SK-N-SH (cell line): ENCODE measurements around the gene AQP4. TPM values are rescaled to one million over a fixed set of nuclear protein-coding genes. Genes with fewer than 3 reads are reported as not detected.

Source experiments
- CTCF ChIA-PET: fragments of 300-600, 350-600 bp; formaldehyde crosslinking; extraction: SDS; loops from one replicate; lab custom pipeline; 2021; lab: Yijun Ruan, JAX
- POLR2A ChIA-PET: fragments of 350-600 bp; sonication (Branson Sonifier 250); formaldehyde crosslinking; extraction: SDS; loops from one replicate; lab custom pipeline; 2020; ENCODE audit warnings: antibody characterized with exemption, inconsistent platforms; lab: Yijun Ruan, JAX
- DNase-seq: peaks from one replicate; pipeline ENCODE4 v3.0.0; 2012
- H2AFZ ChIP-seq: fragments of 200-600 bp; sonication (generic); 2 replicates; pipeline ENCODE4 v1.8.1; 2016; ENCODE audit warnings: antibody characterized with exemption, mild to moderate bottlenecking, low read depth
- H3F3A ChIP-seq: fragments of 200-600 bp; sonication (generic); replicated peaks from 2 replicates; pipeline ENCODE3; 2016; ENCODE audit warnings: antibody characterized with exemption, mild to moderate bottlenecking; ENCODE audit not compliant: insufficient read depth
- H3K27ac ChIP-seq, 2 experiments: fragments of 200-500 bp in 1 of 2; fragments of 200-600 bp in 1 of 2; sonication (Bioruptor generic) in 1 of 2; sonication (generic), shearing (Covaris generic) in 1 of 2; 2 replicates each; pipeline versions ENCODE4 v1.5.1 to v1.6.1; 2014 to 2016; ENCODE audit warnings: low read depth in 2 of 2, inconsistent platforms in 1 of 2, low read length in 1 of 2, mild to moderate bottlenecking in 1 of 2, mixed read lengths in 1 of 2
- H3K27me3 ChIP-seq: fragments of 200-600 bp; sonication (generic), shearing (Covaris generic); 2 replicates; pipeline ENCODE4 v1.6.1; 2016; ENCODE audit warnings: mixed run types; ENCODE audit not compliant: insufficient read depth
- H3K36me3 ChIP-seq, 2 experiments: fragments of 200-500 bp in 1 of 2; fragments of 200-600 bp in 1 of 2; sonication (Bioruptor generic) in 1 of 2; sonication (generic) in 1 of 2; replicated peaks in 1 of 2; 2 replicates each; pipeline versions ENCODE3 to v1.5.1; 2014 to 2016; ENCODE audit warnings: low read length in 1 of 2, mild to moderate bottlenecking in 1 of 2; ENCODE audit not compliant: insufficient read depth in 2 of 2, control insufficient read depth in 1 of 2
- H3K4me1 ChIP-seq, 2 experiments: fragments of 200-500 bp in 1 of 2; fragments of 200-600 bp in 1 of 2; sonication (Bioruptor generic) in 1 of 2; sonication (generic), shearing (Covaris generic) in 1 of 2; 2 replicates each; pipeline versions ENCODE4 v1.5.1 to v1.6.1; 2014 to 2016; ENCODE audit warnings: low read depth in 1 of 2, low read length in 1 of 2, mixed run types in 1 of 2; ENCODE audit not compliant: insufficient read depth in 2 of 2, control insufficient read depth in 1 of 2
- H3K4me2 ChIP-seq: fragments of 200-600 bp; sonication (generic), shearing (Covaris generic); 2 replicates; pipeline ENCODE4 v1.6.1; 2017; ENCODE audit warnings: mixed run types
- H3K4me3 ChIP-seq, 2 experiments: fragments of 200-500 bp in 1 of 2; fragments of 200-600 bp in 1 of 2; sonication (Bioruptor generic) in 1 of 2; sonication (generic), shearing (Covaris generic) in 1 of 2; 2 replicates each; pipeline versions ENCODE4 v1.5.1 to v1.8.1; 2014 to 2016; ENCODE audit warnings: low read depth in 2 of 2, inconsistent platforms in 1 of 2, low read length in 1 of 2, mild to moderate bottlenecking in 1 of 2, mixed read lengths in 1 of 2, moderate library complexity in 1 of 2
- H3K79me2 ChIP-seq: fragments of 200-600 bp; sonication (generic); 2 replicates; pipeline ENCODE4 v1.8.1; 2017; ENCODE audit warnings: mild to moderate bottlenecking; ENCODE audit not compliant: insufficient read depth
- H3K9ac ChIP-seq: fragments of 200-600 bp; sonication (generic); 2 replicates; pipeline ENCODE4 v1.6.1; 2017; ENCODE audit warnings: mixed run types
- H3K9me2 ChIP-seq: fragments of 200-600 bp; sonication (generic); 2 replicates; pipeline ENCODE4 v1.6.1; 2017; ENCODE audit warnings: mixed run types
- H3K9me3 ChIP-seq: fragments of 200-600 bp; sonication (generic); 2 replicates; pipeline ENCODE4 v1.6.1; 2017; ENCODE audit warnings: mixed run types, mild to moderate bottlenecking, moderate library complexity
- H4K20me1 ChIP-seq: fragments of 200-600 bp; sonication (generic); 2 replicates; pipeline ENCODE4 v1.6.1; 2017; ENCODE audit warnings: mild to moderate bottlenecking, mixed run types; ENCODE audit not compliant: insufficient read depth
- FOXM1 ChIP-seq: IDR thresholded peaks from 2 replicates; pipeline ENCODE4 v1.4.0; 2012; ENCODE audit warnings: low read depth, mild to moderate bottlenecking
- IRF3 ChIP-seq: fragments of 150-350 bp; IDR thresholded peaks from 2 replicates; pipeline ENCODE4 v1.6.1; 2016; ENCODE audit warnings: mild to moderate bottlenecking, low read depth, low read length
- JUND ChIP-seq: IDR thresholded peaks from 2 replicates; pipeline ENCODE4 v1.4.0; 2012
- MEF2A ChIP-seq: IDR thresholded peaks from 2 replicates; pipeline ENCODE4 v1.4.0; 2012; ENCODE audit warnings: low read depth, borderline replicate concordance
- POLR2AphosphoS5 ChIP-seq: IDR thresholded peaks from 2 replicates; pipeline ENCODE4 v1.6.1; 2012; ENCODE audit warnings: low read depth, low read length
- RFX5 ChIP-seq: IDR thresholded peaks from 2 replicates; pipeline ENCODE4 v1.6.1; 2012; ENCODE audit warnings: mild to moderate bottlenecking, improper control_type of control experiment, low read length
- YY1 ChIP-seq: IDR thresholded peaks from 2 replicates; pipeline ENCODE4 v1.4.0; 2012; ENCODE audit warnings: low read depth, mild to moderate bottlenecking
- WGBS: methylation state at CpG from one replicate; pipeline ENCODE4 v1.1.6; 2017; ENCODE audit warnings: low lambda C conversion rate; 5-methylcytosine and 5-hydroxymethylcytosine counted together
- polyA plus RNA-seq, 3 experiments: library from polyadenylated mRNA; depleted of rRNA; stranded (reverse); fragments of >200 nt; gene quantifications; 2 replicates each; pipeline ENCODE4 v1.2.3, GENCODE V29; 2012
- TF ChIP-seq, protein P1 (sequence below): fragments of 150-350 bp; IDR thresholded peaks from 2 replicates; pipeline ENCODE4 v1.6.1; 2017; ENCODE audit warnings: antibody characterized with exemption, low read length, low read depth, borderline replicate concordance
- TF ChIP-seq, protein P2 (sequence below): IDR thresholded peaks from 2 replicates; pipeline ENCODE4 v1.6.1; 2012; ENCODE audit warnings: mild to moderate bottlenecking, low read depth, low read length, moderate library complexity
- TF ChIP-seq, protein P3 (sequence below): IDR thresholded peaks from 2 replicates; pipeline ENCODE4 v1.4.0; 2012; ENCODE audit warnings: low read depth, borderline replicate concordance

The AQP4 gene
- polyA plus RNA-seq, 1 of the 3 experiments (the other 2 are of a cell fraction), result not detected

DNA sequence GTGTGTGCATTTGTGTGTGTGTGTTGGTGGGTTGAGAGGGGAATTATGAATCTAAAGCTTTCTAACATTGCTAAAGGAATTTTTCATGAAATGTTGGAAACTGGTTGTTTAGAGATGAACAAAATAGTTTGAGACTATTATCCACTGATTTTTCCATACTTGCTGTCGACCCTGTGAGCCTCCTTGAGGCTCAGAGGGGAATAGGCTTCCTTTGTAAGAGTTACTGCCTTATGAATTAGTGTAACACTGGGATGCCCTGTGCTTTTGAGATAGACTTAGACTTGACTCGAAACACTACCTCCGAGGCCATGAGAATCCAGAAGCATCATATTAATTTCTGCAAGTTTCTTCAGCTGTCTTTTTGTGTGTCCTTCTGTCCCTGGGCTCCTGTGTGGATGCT is 37.9 kb downstream of the AQP4 start:
- no peaks in the 10 kb centered on the region for H3K27me3 ChIP-seq
- CTCF ChIA-PET, result no interaction called here

More for the DNA sequence above, 37.9 kb downstream of the AQP4 start:
- no peaks in the 10 kb centered on the region for H3F3A ChIP-seq
- TF ChIP-seq, protein P1, sequence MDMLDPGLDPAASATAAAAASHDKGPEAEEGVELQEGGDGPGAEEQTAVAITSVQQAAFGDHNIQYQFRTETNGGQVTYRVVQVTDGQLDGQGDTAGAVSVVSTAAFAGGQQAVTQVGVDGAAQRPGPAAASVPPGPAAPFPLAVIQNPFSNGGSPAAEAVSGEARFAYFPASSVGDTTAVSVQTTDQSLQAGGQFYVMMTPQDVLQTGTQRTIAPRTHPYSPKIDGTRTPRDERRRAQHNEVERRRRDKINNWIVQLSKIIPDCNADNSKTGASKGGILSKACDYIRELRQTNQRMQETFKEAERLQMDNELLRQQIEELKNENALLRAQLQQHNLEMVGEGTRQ, result no peak
- TF ChIP-seq POLR2AphosphoS5 (no peak), FOXM1 (no peak), IRF3 (no peak), MEF2A (no peak), JUND (no peak), RFX5 (no peak), YY1 (no peak)
- TF ChIP-seq, protein P2, sequence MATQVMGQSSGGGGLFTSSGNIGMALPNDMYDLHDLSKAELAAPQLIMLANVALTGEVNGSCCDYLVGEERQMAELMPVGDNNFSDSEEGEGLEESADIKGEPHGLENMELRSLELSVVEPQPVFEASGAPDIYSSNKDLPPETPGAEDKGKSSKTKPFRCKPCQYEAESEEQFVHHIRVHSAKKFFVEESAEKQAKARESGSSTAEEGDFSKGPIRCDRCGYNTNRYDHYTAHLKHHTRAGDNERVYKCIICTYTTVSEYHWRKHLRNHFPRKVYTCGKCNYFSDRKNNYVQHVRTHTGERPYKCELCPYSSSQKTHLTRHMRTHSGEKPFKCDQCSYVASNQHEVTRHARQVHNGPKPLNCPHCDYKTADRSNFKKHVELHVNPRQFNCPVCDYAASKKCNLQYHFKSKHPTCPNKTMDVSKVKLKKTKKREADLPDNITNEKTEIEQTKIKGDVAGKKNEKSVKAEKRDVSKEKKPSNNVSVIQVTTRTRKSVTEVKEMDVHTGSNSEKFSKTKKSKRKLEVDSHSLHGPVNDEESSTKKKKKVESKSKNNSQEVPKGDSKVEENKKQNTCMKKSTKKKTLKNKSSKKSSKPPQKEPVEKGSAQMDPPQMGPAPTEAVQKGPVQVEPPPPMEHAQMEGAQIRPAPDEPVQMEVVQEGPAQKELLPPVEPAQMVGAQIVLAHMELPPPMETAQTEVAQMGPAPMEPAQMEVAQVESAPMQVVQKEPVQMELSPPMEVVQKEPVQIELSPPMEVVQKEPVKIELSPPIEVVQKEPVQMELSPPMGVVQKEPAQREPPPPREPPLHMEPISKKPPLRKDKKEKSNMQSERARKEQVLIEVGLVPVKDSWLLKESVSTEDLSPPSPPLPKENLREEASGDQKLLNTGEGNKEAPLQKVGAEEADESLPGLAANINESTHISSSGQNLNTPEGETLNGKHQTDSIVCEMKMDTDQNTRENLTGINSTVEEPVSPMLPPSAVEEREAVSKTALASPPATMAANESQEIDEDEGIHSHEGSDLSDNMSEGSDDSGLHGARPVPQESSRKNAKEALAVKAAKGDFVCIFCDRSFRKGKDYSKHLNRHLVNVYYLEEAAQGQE, result no peak
- TF ChIP-seq, protein P3, sequence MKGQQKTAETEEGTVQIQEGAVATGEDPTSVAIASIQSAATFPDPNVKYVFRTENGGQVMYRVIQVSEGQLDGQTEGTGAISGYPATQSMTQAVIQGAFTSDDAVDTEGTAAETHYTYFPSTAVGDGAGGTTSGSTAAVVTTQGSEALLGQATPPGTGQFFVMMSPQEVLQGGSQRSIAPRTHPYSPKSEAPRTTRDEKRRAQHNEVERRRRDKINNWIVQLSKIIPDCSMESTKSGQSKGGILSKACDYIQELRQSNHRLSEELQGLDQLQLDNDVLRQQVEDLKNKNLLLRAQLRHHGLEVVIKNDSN, result no peak
- H3K4me1 ChIP-seq, result no peaks in the 10 kb centered on the region
- no peaks in the 10 kb centered on the region for H3K79me2 ChIP-seq
- no peaks in the 10 kb centered on the region for H3K9me3 ChIP-seq
- 10% methylated on average over 3 of the region's 3 CpGs for WGBS
- no peaks in the 10 kb centered on the region for H4K20me1 ChIP-seq
- H3K27ac ChIP-seq, result no peak overlapping the region
- no peaks in the 10 kb centered on the region for H3K9me2 ChIP-seq
- H3K4me2 ChIP-seq, result no peak overlapping the region
- H3K4me3 ChIP-seq, result no peak overlapping the region
- no peak overlapping the region for H2AFZ ChIP-seq
- H3K36me3 ChIP-seq, result no peaks in the 10 kb centered on the region
- POLR2A ChIA-PET, result no interaction called here
- no peak for DNase-seq
- no peak overlapping the region for H3K9ac ChIP-seq
